ENCODE results near the gene SLC15A4. TPM values are rescaled to one million over a fixed set of nuclear protein-coding genes. Genes with fewer than 3 reads are reported as not detected.
A peak's percentile ranks its signal among the peaks of the same experiment; 100 is the strongest.

Gene SLC15A4
- polyA plus RNA-seq, 3 donors = 5.4 to 46.6 (median 14.8) TPM

GRCh38 chr12:128786741-128787391, 36.9 kb downstream of the SLC15A4 start:
- 87% methylated on average over 12 of the region's 17 CpGs for whole genome bisulfite sequencing (ENCODE audit: insufficient coverage)
- Mint-ChIP-seq H3K36me3 (peaks cover 13 to 18% of the 10 kb centered on the region in 2 donors), H3K4me1 (peaks cover 54% of the 10 kb centered on the region), H3K27ac (no peak overlapping the region), H3K27me3 (ENCODE audit: low read depth in 3 of 3) (peaks cover 0 to 5% (median 3%) of the 10 kb centered on the region in 3 donors), H3K9me3 (peaks cover 0 to 2% (median 0%) of the 10 kb centered on the region in 7 donors), H3K4me3 (no peak overlapping the region)
- Histone ChIP-seq H3K4me1 (ENCODE audit: control insufficient read depth in 1 of 2, insufficient read depth in 2 of 2, low read length in 2 of 2) (peaks cover 38 to 52% of the 10 kb centered on the region in 2 donors), H3K27ac (ENCODE audit: low read depth in 1 of 2, low read length in 2 of 2) (no peak overlapping the region), H3K4me3 (replicated peaks in 1 of 3; ENCODE audit: low read depth in 2 of 3, low read length in 3 of 3) (no peak overlapping the region), H3K9me3 (replicated peaks in 1 of 2; ENCODE audit: control insufficient read depth in 1 of 2, insufficient read depth in 1 of 2, low read length in 2 of 2) (no peaks in the 10 kb centered on the region), H3K27me3 (ENCODE audit: control insufficient read depth in 2 of 2, insufficient read depth in 2 of 2, low read length in 2 of 2) (no peaks in the 10 kb centered on the region), H2AFZ (ENCODE audit: insufficient read depth, low read depth, low read length, poor library complexity, severe bottlenecking) (no peak overlapping the region), H3K4me2 (replicated peaks; ENCODE audit: extremely low read depth, low read length, poor library complexity, severe bottlenecking) (no peak overlapping the region), H3K36me3 (replicated peaks in 1 of 2; ENCODE audit: control insufficient read depth in 1 of 2, insufficient read depth in 2 of 2, low read length in 2 of 2) (peaks cover 13% of the 10 kb centered on the region in 2 donors), H3K9ac (ENCODE audit: insufficient read depth, low read length, poor library complexity, severe bottlenecking) (no peak overlapping the region), H3K79me2 (ENCODE audit: insufficient read depth, low read length) (no peaks in the 10 kb centered on the region), H4K20me1 (ENCODE audit: insufficient read depth, low read length) (no peaks in the 10 kb centered on the region)
- DNase-seq = no peak
- TF ChIP-seq, protein P1, sequence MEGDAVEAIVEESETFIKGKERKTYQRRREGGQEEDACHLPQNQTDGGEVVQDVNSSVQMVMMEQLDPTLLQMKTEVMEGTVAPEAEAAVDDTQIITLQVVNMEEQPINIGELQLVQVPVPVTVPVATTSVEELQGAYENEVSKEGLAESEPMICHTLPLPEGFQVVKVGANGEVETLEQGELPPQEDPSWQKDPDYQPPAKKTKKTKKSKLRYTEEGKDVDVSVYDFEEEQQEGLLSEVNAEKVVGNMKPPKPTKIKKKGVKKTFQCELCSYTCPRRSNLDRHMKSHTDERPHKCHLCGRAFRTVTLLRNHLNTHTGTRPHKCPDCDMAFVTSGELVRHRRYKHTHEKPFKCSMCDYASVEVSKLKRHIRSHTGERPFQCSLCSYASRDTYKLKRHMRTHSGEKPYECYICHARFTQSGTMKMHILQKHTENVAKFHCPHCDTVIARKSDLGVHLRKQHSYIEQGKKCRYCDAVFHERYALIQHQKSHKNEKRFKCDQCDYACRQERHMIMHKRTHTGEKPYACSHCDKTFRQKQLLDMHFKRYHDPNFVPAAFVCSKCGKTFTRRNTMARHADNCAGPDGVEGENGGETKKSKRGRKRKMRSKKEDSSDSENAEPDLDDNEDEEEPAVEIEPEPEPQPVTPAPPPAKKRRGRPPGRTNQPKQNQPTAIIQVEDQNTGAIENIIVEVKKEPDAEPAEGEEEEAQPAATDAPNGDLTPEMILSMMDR (IDR thresholded peaks at IDR 0.05) = no peak
- intact Hi-C loops (cut with micrococcal nuclease) = no loop called here

DNA sequence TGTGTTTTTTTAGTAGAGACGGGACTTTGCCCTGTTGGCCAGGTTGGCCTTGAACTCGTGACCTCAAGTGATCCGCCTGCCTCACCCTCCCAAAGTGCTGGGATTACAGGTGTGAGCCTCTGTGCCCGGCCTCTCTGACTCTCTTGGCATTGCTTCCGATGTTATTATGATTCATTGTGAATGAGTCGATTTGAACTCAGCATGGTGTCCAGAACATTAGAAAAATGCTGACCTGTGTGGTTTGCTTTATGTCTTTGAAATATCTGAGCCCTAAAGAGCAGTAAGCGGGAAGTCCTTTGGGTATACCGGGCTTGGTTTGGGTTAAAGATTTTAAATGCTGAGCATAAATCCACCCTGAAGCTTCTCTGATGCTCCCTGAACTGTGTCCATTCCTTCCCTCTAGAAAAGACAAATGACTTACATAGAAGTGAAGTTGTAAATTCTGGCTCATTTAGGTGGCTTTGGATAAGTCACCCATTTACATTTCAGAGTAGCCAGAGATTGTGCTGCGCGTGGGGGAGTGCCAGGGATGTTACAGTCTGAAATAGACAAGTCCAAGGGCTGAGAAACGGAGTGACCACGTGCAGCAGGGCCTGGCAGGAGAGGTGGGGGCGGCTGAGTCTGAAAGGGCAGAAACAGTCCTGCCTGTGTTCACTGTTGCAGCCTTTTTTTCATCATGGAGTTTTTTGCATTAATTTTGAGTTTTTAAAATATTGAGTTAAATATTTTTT, 39.6 kb downstream of the SLC15A4 start:
- no peak overlapping the region for H3K27ac ChIP-seq (ENCODE audit: low read depth in 1 of 2, low read length in 2 of 2)
- no peaks in the 10 kb centered on the region for H3K36me3 ChIP-seq (replicated peaks in 1 of 2; ENCODE audit: control insufficient read depth in 1 of 2, insufficient read depth in 2 of 2, low read length in 2 of 2)
- peaks cover 0 to 2% (median 0%) of the 10 kb centered on the region in 7 donors for H3K9me3 Mint-ChIP-seq
- no peaks in the 10 kb centered on the region for H3K79me2 ChIP-seq (ENCODE audit: insufficient read depth, low read length)
- no peak overlapping the region for H3K9ac ChIP-seq (ENCODE audit: insufficient read depth, low read length, poor library complexity, severe bottlenecking)
- peaks cover 19 to 26% of the 10 kb centered on the region in 2 donors for H3K4me1 ChIP-seq (ENCODE audit: control insufficient read depth in 1 of 2, insufficient read depth in 2 of 2, low read length in 2 of 2)
- H4K20me1 ChIP-seq (ENCODE audit: insufficient read depth, low read length) = no peaks in the 10 kb centered on the region
- H3K9me3 ChIP-seq (replicated peaks in 1 of 2; ENCODE audit: control insufficient read depth in 1 of 2, insufficient read depth in 1 of 2, low read length in 2 of 2) = no peaks in the 10 kb centered on the region
- peak overlapping the region in 5 of 7 donors; percentile 94 to 100 (median 96) for H3K27ac Mint-ChIP-seq
- 92% methylated on average over 11 of the region's 13 CpGs for WGBS (ENCODE audit: insufficient coverage)
- H3K36me3 Mint-ChIP-seq = peaks cover 0 to 1% of the 10 kb centered on the region in 2 donors
- peaks cover 0 to 11% (median 3%) of the 10 kb centered on the region in 3 donors for H3K27me3 Mint-ChIP-seq (ENCODE audit: low read depth in 3 of 3)
- no peak for DNase-seq
- H3K4me1 Mint-ChIP-seq = peaks cover 30% of the 10 kb centered on the region
- TF ChIP-seq, protein P1 (IDR thresholded peaks at IDR 0.05) = no peak
- H2AFZ ChIP-seq (ENCODE audit: insufficient read depth, low read depth, low read length, poor library complexity, severe bottlenecking) = no peak overlapping the region
- no peak overlapping the region for H3K4me2 ChIP-seq (replicated peaks; ENCODE audit: extremely low read depth, low read length, poor library complexity, severe bottlenecking)
- intact Hi-C loops (cut with micrococcal nuclease) = loop anchor here in 1 of 2 donors (5.0 kb wide), 3 partner anchors 38 to 138 kb away; partner anchors contain the start of gene SLC15A4
- no peak overlapping the region for H3K4me3 ChIP-seq (replicated peaks in 1 of 3; ENCODE audit: low read depth in 2 of 3, low read length in 3 of 3)
- H3K27me3 ChIP-seq (ENCODE audit: control insufficient read depth in 2 of 2, insufficient read depth in 2 of 2, low read length in 2 of 2) = no peaks in the 10 kb centered on the region
- H3K4me3 Mint-ChIP-seq = no peak overlapping the region

Measured in CD14-positive monocyte (primary cell).